Adrenal gland (tissue), 12 donors: ENCODE data around the gene GPR176. TPM values are rescaled to one million over a fixed set of nuclear protein-coding genes. Genes with fewer than 3 reads are reported as not detected.
A peak's percentile ranks its signal among the peaks of the same experiment; 100 is the strongest.

ENCODE experiments used
- DNase-seq, 7 donors: peaks; one replicate each; pipeline ENCODE4 v3.0.0-alpha.2; 2019 to 2020
- H3K27ac ChIP-seq, 5 donors: fragments of 200-600 bp; sonication (generic) in 4 of 5; 1 replicate in 3 of 5; 2 replicates in 2 of 5; pipeline versions ENCODE4 v1.5.1 to v1.8.0; 2016 to 2020; ENCODE audit warnings: mild to moderate bottlenecking in 1 of 5
- H3K27me3 ChIP-seq: fragments of 200-600 bp; 2 replicates; pipeline ENCODE4 v1.8.0; 2021
- H3K36me3 ChIP-seq, 2 donors: fragments of 200-600 bp; replicated peaks in 1 of 2; 1 replicate in 1 of 2; 2 replicates in 1 of 2; pipeline versions ENCODE4 v1.5.1 to v1.8.0; 2018 to 2022
- H3K4me1 ChIP-seq, 2 donors: fragments of 200-600 bp; replicated peaks in 1 of 2; 1 replicate in 1 of 2; 2 replicates in 1 of 2; pipeline versions ENCODE4 v1.5.1 to v1.8.0; 2018 to 2021
- H3K4me3 ChIP-seq, 4 donors: fragments of 200-600 bp; sonication (generic) in 3 of 4; one replicate each; pipeline ENCODE4 v1.5.1; 2016 to 2018
- H3K9me3 ChIP-seq, 3 donors: fragments of 200-600 bp; sonication (generic) in 1 of 3; replicated peaks in 1 of 3; 1 replicate in 2 of 3; 2 replicates in 1 of 3; pipeline versions ENCODE4 v1.5.1 to v1.8.0; 2016 to 2021
- POLR2A ChIP-seq, 2 donors: fragments of 450-650 bp; IDR thresholded peaks; one replicate each; pipeline ENCODE4 v1.6.1; 2017; ENCODE audit warnings: antibody characterized with exemption in 2 of 2, mild to moderate bottlenecking in 2 of 2, moderate library complexity in 1 of 2
- WGBS, 4 donors: extraction: QIAGEN DNeasy Blood & Tissue Kit in 2 of 4; methylation state at CpG; one replicate each; pipeline versions ENCODE4 v1.1.5 to v1.1.7; 2013 to 2017; 5-methylcytosine and 5-hydroxymethylcytosine counted together
- intact Hi-C, 2 donors: fragments of 100-400 bp; cut with DNase I; formaldehyde crosslinking; loops; one replicate each; pipeline versions ENCODE4 v1.14.1 to v1.15.0; 2022 to 2023
- polyA plus RNA-seq, 3 donors: library from polyadenylated mRNA; stranded (reverse); fragments of 200-250 nt in 2 of 3; fragments of 350-450 nt in 1 of 3; fragmentation: Illumina TruSeq in 1 of 3; extraction: RNeasy Lipid Tissue Mini Kit (QIAGEN cat#74804) in 1 of 3; gene quantifications; one replicate each; pipeline ENCODE4 v1.2.3, GENCODE V29; 2013 to 2014
- total RNA-seq, 9 donors: library from RNA; depleted of rRNA in 4 of 9; stranded (reverse); fragments of >200 nt in 4 of 9; fragments of 120-200 nt in 1 of 9; fragmentation: NEBNext Ultra II Directional in 1 of 9; extraction: Animal tissue kit (Norgen Biotek cat#: 25700) in 1 of 9; gene quantifications; one replicate each; pipeline versions ENCODE4 v1.1.0 to v1.2.4, GENCODE V29; 2013 to 2023
- TF ChIP-seq, protein P1 (sequence below), 6 experiments: fragments of 450-650 bp in 4 of 6; fragments of 200-600 bp in 2 of 6; sonication (generic) in 1 of 6; IDR thresholded peaks; 1 replicate in 5 of 6; 2 replicates in 1 of 6; pipeline versions ENCODE4 v1.5.1 to v1.8.0; 2016 to 2021; ENCODE audit warnings: antibody characterized with exemption in 6 of 6, mild to moderate bottlenecking in 2 of 6, moderate library complexity in 1 of 6
- donor health status: healthy with polysubstance abuse.
- donor health status: Bipolar disorder and iron deficiency.
- donor health status: DM: yes; HTN: yes; CAD: no.
- donor health status: DM: no; HTN: no; CAD: no.
- donor health status: DM: no; HTN: no; CAD: no.
- donor health status: DM: yes; HTN: yes; CAD: no.

GPR176 gene
- total and polyA plus RNA-seq, 12 donors: 1.4 to 12.7 (median 5.6) TPM

DNA sequence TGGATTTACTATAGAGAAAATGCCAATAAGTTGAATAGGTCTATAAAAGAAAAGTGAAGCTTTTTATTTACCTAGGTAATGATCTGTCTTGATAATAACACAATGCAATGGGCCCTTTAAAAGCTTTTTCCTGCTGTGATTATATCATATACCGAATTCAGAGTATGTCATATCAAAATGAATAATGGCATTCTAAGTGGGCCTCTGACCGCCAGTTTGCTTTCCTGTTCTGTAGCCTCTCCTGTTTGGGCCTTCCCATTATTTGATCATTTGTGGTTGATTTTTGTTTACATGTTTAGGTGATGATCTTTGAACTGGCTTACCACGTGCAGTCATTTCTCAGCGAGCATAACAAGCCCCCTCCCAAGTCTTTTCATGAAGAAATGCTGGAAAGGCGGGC is 28.8 kb upstream of the GPR176 start:
- peaks cover 0 to 34% of the 10 kb centered on the region in 2 donors for H3K36me3 ChIP-seq
- DNase-seq: no peak
- intact Hi-C loops: no loop called here
- H3K27ac ChIP-seq: no peak overlapping the region
- no peaks in the 10 kb centered on the region for H3K9me3 ChIP-seq
- 78 to 89% (median 87%) methylated on average over 5 of the region's 5 CpGs for WGBS, 4 donors
- H3K4me3 ChIP-seq: no peak overlapping the region
- TF ChIP-seq POLR2A (IDR thresholded peaks at IDR 0.05): no peak
- TF ChIP-seq, protein P1, sequence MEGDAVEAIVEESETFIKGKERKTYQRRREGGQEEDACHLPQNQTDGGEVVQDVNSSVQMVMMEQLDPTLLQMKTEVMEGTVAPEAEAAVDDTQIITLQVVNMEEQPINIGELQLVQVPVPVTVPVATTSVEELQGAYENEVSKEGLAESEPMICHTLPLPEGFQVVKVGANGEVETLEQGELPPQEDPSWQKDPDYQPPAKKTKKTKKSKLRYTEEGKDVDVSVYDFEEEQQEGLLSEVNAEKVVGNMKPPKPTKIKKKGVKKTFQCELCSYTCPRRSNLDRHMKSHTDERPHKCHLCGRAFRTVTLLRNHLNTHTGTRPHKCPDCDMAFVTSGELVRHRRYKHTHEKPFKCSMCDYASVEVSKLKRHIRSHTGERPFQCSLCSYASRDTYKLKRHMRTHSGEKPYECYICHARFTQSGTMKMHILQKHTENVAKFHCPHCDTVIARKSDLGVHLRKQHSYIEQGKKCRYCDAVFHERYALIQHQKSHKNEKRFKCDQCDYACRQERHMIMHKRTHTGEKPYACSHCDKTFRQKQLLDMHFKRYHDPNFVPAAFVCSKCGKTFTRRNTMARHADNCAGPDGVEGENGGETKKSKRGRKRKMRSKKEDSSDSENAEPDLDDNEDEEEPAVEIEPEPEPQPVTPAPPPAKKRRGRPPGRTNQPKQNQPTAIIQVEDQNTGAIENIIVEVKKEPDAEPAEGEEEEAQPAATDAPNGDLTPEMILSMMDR (IDR thresholded peaks at IDR 0.05): no peak
- peaks cover 3 to 4% of the 10 kb centered on the region in 2 donors for H3K4me1 ChIP-seq
- no peaks in the 10 kb centered on the region for H3K27me3 ChIP-seq

DNA sequence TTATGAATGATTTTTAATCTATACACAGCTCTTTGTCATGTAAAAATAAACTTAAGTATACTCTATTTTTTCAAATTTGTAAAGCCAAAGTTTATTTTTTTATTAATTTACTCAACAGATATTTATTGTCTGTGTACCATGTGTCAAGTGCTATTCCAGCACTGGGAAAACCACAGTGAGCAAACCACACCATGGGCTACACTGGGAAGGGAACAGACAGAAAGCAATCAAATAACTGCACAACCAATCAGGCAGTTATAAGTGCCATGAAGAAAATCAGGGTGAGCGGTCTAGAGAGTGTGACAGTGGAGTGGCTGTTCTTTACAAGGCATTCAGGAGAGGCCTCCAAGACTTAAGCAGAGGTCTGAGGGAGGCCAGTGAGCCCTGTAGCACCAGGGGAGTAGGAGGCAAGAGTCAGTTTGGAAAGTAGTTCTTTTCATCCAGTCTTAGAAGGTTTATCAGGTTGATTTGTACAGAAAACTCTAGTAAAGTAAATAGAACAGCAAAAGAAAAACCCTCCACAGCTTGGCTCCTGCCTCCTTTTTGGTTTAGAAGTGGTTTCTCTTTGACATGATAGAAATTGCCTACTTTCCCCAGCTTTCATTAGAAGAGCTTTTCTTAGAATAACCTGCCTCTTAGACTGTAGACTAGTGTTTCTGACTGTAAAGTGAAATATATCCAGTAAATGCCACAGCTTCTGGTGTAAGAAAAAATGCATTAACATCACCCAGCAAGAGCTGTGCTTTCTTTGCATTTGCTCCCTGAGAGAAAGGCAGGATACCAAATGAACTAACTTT is 27.5 kb upstream of the GPR176 start:
- intact Hi-C loops: no loop called here
- Histone ChIP-seq H3K36me3 (peaks cover 0 to 30% of the 10 kb centered on the region in 2 donors), H3K27me3 (no peaks in the 10 kb centered on the region), H3K4me1 (peaks cover 5% of the 10 kb centered on the region in 2 donors), H3K9me3 (no peaks in the 10 kb centered on the region), H3K4me3 (no peak overlapping the region), H3K27ac (no peak overlapping the region)
- WGBS, 4 donors: 87 to 100% (median 100%) methylated on average over 1 of the region's 1 CpG
- DNase-seq: no peak
- TF ChIP-seq, protein P1 (IDR thresholded peaks at IDR 0.05): no peak

DNA sequence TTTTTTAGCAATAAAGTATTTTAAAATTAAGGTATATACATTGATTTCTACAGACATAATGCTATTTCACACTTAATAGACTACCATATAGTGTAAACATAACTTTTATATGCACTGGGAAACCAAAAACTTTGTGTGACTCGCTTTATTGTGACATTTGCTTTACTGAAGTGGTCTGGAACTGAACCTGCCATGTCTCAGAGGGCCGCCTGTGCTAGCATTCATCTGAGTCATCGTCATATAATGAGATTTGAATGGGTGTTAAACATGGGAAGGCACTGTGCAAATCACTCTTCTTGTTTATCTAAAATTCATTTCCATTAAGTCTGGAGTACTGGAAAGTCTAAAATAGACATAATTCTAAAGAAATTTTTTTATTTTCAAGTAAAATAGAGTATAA is 26.8 kb upstream of the GPR176 start:
- TF ChIP-seq, protein P1 (IDR thresholded peaks at IDR 0.05): no peak
- TF ChIP-seq POLR2A (IDR thresholded peaks at IDR 0.05): no peak
- peaks cover 10 to 13% of the 10 kb centered on the region in 2 donors for H3K4me1 ChIP-seq
- no peak overlapping the region for H3K27ac ChIP-seq
- H3K27me3 ChIP-seq: no peaks in the 10 kb centered on the region
- peaks cover 0 to 27% of the 10 kb centered on the region in 2 donors for H3K36me3 ChIP-seq
- no peak overlapping the region for H3K4me3 ChIP-seq
- no peaks in the 10 kb centered on the region for H3K9me3 ChIP-seq
- no peak for DNase-seq
- WGBS, 4 donors: 77 to 97% (median 89%) methylated on average over 3 of the region's 3 CpGs
- intact Hi-C loops: no loop called here

DNA sequence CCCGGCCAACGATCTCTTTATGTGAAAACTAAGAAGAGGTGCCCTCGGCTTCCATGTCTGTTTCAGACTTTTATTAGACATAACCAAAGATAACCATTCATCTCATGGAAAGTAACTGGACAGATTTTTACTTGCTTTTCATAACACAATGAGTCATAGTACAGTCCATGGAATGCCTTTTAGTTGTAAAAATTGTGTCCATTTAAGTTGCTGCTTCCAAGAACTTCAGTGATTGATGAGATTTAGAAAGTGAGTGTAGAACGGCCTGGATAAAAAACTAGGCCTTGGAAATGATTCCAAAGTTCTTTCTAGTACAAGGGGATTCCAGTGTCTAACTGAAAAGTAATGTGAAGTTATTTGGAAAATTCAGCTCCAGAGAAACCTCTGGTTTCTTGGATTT is 24.7 kb upstream of the GPR176 start:
- Histone ChIP-seq H3K4me3 (no peak overlapping the region), H3K27me3 (no peaks in the 10 kb centered on the region), H3K4me1 (peaks cover 10 to 14% of the 10 kb centered on the region in 2 donors), H3K27ac (peak overlapping the region in 3 of 5 donors; percentile 54 to 66 (median 58)), H3K36me3 (peaks cover 0 to 16% of the 10 kb centered on the region in 2 donors), H3K9me3 (no peaks in the 10 kb centered on the region)
- DNase-seq: peak in 2 of 7 donors; percentile 13 to 21
- 21 to 43% (median 38%) methylated on average over 4 of the region's 4 CpGs for WGBS, 4 donors
- intact Hi-C loops: no loop called here
- TF ChIP-seq POLR2A (IDR thresholded peaks at IDR 0.05): no peak
- TF ChIP-seq, protein P1 (IDR thresholded peaks at IDR 0.05): no peak
